Umbilical cord (tissue), 2 donors: Measurements from ENCODE around the gene MTHFSD. TPM values are rescaled to one million over a fixed set of nuclear protein-coding genes. Genes with fewer than 3 reads are reported as not detected.

ENCODE experiments used
- DNase-seq: peaks from one replicate; pipeline ENCODE4 v3.0.0-alpha.2; 2015; ENCODE audit warnings: low spot score
- total RNA-seq: library from RNA; depleted of rRNA; stranded (reverse); fragments of >200 nt; gene quantifications from one replicate; pipeline ENCODE4 v1.2.3, GENCODE V29; 2014; ENCODE audit warnings: low replicate concordance; ENCODE audit not compliant: insufficient read depth

Gene MTHFSD
- total RNA-seq, 1 donor from 2014 or later = 8.7 TPM

GRCh38 chr16:86550281-86550680, 4.8 kb downstream of the MTHFSD start:
- no peak for DNase-seq

DNA sequence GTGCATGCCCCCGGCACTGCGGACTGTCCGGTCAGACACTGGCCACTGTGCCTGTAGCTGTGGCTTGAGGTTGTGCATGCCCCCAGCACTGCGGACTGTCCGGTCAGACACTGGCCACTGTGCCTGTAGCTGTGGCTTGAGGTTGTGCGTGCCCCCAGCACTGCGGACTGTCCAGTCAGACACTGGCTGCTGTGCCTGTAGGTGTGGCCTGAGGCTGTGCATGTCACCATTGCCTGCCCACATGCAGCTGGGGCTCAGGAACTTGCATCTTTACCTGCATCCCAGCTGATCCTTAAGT, 5.2 kb downstream of the MTHFSD start:
- DNase-seq = no peak

- DNase-seq = no peak
Measured at GRCh38 chr16:86549076-86549892, 5.8 kb downstream of the MTHFSD start.

DNA sequence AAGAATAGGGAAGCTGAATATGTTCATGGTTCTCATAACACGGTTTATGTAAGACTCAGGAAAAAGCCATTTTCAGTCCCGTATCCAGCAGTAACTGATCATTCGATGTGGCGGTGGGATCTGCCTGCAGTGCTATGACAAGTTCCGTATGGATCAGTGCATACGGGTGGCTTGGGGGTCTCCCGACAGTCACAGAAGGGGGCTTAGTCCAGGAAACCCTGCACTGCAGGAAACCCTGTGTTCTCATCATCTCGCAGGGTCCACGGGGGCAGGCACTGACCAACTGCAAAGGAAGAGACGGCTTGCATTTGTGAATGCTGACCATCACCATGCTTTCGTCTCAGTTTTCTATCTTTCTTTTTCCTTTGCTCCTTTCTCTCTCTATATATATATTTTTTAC, 7.7 kb downstream of the MTHFSD start:
- no peak for DNase-seq

DNA sequence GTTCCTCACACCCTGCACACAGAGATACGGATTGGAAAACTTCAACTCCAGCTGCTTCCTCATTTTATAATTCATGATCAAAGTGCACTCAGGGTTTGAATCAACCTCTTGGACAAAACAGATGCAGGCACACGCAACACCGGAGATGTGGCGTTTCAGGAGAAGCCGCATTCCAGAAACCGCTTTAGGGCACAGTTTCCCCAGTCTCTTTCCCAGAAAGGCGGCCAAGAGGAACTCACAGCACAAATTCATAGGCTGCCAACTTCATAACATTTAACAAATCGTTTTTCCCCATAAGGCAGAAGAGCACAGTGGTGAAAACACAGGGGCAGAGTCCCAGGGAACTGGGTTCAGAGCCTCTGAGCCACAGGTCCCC, 8.4 kb downstream of the MTHFSD start:
- no peak for DNase-seq

GRCh38 chr16:86545954-86546637, 8.9 kb downstream of the MTHFSD start:
- DNase-seq = no peak

- DNase-seq = no peak
Measured at GRCh38 chr16:86545481-86545880, 9.6 kb downstream of the MTHFSD start.

- DNase-seq = no peak
Measured at GRCh38 chr16:86542756-86543750, 12.0 kb downstream of the MTHFSD start.

DNA sequence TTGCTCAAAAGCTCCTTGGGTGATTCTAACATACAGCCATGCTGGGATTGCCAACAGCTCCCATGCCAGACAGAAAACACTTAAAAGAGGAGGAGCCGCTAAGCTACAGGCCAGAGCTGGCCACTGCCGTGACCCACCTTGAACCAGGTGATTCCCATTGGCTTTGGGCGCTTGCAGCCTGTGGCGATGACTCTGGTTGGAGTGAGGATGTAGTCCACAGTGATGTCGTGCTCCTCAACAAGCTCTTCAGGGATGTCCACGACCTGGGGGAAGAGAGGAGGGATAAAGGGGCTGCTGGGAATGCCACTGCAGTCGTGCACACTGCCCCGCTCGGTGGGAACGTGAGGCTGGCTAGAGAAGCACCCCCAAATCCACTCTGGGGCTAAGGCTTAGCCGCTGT, 13.5 kb downstream of the MTHFSD start:
- DNase-seq = no peak

DNA sequence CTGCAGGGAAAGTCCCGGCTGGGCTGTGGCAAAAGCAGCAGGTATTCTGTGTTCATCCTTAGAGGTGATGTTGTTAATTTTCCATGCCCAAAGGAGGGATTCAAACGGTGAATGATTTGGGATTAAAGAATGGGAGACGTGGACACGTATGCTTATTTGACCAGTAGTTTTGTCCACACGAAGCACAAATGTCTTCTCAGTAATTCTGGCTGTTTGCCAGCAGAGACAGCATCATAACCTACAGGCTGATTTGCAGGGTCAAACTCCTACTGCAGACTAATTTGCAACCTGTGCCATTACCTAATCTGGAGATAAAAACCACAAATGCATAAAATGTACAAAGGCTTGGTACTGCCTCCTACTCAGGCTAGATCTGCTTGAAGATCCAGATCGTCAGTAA, 14.1 kb downstream of the MTHFSD start:
- no peak for DNase-seq

DNA sequence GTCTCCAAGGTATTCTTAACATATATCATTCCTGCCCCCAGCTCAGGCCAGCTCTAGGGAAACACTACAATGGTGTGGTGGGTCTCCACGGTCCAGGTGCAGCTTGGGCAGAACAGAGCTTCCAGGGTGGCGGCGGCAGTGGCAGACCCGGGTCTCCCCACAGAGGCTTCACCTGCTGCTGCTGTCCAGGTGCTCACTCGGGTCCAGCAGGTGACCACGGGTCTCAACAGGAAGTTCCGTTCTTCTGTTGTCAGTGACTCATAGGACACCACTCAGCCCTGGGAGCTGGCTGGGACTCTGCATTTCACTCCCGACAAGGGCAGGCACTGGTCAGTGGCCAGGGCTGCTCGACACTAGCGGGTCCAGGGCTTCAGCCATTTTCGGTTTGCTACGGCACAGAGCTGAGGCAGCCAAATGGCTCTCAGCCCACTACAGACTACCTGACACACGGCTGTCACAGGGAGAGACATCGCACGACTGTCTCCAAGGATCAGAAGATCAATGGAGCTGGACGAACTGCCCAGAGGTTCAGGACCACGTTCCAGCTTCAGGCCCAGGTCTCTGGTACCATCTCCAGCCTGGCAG, 16.7 kb downstream of the MTHFSD start:
- DNase-seq = no peak

GRCh38 chr16:86537486-86537885, 17.5 kb downstream of the MTHFSD start:
- DNase-seq = no peak

GRCh38 chr16:86536621-86537020, 18.4 kb downstream of the MTHFSD start:
- no peak for DNase-seq

DNA sequence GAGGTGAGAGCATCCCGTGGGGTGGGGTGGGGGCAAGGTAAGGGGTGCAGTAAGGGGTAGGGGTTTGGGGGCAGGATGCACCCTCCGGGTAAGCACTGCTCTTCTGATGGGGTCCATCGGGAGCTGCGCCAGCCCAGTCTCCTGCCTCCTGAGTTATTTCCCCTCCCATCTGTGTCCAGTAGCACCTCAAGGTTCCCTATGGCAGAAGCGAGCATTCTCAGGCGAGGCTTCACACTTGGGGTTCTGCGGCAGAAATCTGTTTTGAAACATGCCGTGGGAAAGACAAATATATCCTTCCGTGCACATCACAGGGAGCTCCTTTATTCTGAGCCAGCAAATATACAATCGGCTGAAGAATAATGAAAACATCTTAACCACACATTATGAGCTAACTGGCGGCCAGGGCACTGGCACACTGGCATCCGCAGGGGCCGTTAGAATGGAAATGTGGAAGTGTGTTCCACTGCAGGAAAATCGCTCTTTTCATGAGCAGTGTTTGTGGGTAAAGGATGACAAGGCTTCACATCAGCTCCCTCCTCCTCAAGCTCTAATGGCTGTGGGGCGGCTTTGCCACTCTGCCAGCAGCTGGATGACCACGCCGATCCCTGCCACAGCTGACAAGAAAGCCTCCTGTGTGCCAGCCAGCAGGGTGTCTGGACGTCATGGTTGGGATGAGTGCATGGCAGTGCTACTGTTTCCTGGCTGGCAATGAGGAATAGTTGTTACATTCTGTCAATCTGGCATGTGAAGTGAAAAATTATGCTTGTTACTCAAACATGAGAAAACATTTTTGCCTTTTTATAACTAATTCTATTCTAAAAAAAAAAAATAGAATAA, 20.0 kb downstream of the MTHFSD start:
- DNase-seq = no peak

DNA sequence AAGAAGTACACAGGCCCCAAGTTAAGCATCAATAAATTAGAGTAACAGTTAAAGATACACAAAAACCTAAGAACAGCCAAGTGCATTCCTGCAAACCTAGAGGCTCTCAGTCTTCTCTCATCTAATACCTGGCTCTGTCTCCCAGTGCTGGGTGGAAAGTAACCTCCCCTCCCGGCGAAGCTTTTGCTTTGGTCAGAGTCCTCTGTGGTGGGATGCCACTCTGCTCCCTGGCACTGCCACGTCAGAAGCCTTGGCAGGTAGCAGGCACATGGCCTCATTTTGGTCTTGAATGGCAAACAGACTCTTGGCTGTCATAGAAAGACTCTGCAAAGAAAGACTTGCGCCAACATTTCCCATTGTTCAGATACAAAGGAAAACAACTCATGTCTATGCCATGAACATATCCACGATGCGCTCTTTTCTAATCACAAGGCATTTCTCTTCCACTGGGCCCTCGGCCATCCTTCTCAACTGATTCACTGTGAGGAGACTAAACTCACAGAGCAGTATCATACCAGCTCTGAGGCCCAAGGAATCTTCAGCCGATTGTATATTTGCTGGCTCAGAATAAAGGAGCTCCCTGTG, 21.2 kb downstream of the MTHFSD start:
- DNase-seq = no peak

GRCh38 chr16:86533076-86533475, 22.0 kb downstream of the MTHFSD start:
- DNase-seq = no peak

DNA sequence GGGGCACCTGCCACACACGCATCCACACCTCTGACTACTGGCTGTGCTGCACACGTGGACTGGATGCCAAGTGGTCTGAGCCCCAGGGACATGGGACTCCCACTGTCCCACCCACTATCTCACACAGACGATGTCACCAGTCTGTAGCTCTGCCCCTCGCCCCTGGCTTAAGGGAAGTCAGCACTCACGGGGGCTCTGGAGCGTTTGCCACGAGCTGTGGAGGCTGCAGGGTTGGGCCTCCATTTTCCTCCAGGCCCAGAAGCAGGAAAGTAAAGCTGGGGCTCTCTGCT, 22.6 kb downstream of the MTHFSD start:
- DNase-seq = no peak

DNA sequence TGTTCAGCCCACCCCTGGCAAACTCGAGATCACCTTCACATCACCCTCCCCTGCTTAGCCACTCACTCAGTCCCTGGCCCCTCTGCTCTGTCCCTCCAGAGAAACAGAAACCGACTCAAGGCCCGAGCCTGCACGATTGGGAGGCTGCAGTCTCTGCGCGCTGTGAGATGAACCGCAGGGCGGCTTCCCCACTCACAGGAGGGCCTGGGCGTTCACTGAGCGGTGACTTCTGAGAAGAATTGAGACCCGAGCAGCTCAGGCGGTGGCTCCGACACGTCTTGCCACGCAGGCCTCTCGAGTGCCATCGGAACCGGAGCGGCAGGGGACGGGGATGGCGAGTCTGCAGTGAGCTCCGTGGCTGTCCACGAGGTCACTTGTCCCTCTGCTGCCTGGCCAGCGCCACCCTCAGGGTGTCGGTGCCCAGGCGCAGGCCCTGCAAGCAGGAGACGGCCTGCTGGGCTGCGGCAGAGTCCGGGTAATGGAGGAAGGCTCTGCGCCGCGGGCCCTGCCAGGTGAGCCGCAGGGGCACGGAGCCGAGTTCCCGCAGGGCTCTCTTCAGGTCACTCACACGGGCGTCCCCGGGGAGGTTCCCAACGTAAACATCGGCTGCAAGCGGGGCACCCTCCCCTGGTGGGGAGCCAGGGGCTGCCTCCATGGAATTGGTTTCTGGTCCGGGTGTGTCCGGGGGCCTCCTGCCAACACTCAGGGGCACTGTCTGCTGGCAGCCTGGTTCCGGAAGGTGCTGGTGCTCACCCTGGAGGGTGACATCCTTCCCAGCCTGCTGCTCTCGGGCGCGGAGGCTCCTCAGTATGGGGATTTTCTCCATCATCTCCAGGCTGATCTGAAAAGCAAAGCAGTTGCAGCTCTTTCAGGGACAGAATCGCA, 23.2 kb downstream of the MTHFSD start:
- DNase-seq = no peak

GRCh38 chr16:86531191-86531545, 23.9 kb downstream of the MTHFSD start:
- peak; percentile 72 for DNase-seq
